Spleen (tissue), 7 donors: ENCODE results near the gene TSC22D3.

Source experiments
- POLR2A ChIP-seq, 3 donors: fragments of 450-650 bp; IDR thresholded peaks; one replicate each; pipeline ENCODE4 v1.5.1; 2017; ENCODE audit warnings: antibody characterized with exemption in 3 of 3, mild to moderate bottlenecking in 1 of 3
- TF ChIP-seq, protein P1 (sequence below), 11 experiments: fragments of 200-600 bp in 7 of 11; fragments of 450-650 bp in 4 of 11; sonication (generic) in 4 of 11; IDR thresholded peaks in 8 of 11; conservative IDR thresholded peaks in 3 of 11; 1 replicate in 7 of 11; 2 replicates in 4 of 11; pipeline versions ENCODE4 v1.4.0 to v1.8.0; 2016 to 2021; ENCODE audit warnings: antibody characterized with exemption in 11 of 11, inconsistent platforms in 4 of 11, mild to moderate bottlenecking in 1 of 11
- donor health status: DM: no; HTN: no; CAD: no; lungs with moderate emphysema.
- donor health status: DM: no; HTN: no; CAD: no.
- donor health status: DM: no; HTN: no; CAD: no.

DNA sequence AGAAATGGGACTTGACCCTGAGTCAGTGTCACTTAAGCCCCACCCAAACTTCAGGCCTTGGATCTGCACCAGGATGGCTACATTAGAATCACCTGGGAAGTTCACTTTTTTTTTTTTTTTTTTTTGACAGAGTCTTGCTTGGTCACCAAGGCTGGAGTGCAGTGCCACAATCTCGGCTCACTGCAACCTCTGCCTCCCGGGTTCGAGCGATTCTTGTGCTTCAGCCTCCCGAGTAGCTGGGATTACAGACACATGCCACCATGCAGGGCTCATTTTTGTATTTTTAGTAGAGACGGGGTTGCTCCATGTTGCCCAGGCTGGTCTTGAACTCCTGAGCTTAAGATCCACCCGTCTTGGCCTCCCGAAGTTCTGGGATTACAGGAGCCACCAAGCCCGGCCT is 4.9 kb upstream of the TSC22D3 start:
- TF ChIP-seq, protein P1, sequence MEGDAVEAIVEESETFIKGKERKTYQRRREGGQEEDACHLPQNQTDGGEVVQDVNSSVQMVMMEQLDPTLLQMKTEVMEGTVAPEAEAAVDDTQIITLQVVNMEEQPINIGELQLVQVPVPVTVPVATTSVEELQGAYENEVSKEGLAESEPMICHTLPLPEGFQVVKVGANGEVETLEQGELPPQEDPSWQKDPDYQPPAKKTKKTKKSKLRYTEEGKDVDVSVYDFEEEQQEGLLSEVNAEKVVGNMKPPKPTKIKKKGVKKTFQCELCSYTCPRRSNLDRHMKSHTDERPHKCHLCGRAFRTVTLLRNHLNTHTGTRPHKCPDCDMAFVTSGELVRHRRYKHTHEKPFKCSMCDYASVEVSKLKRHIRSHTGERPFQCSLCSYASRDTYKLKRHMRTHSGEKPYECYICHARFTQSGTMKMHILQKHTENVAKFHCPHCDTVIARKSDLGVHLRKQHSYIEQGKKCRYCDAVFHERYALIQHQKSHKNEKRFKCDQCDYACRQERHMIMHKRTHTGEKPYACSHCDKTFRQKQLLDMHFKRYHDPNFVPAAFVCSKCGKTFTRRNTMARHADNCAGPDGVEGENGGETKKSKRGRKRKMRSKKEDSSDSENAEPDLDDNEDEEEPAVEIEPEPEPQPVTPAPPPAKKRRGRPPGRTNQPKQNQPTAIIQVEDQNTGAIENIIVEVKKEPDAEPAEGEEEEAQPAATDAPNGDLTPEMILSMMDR (IDR thresholded peaks at IDR 0.05 in 8 of 11, conservative IDR thresholded peaks at IDR 0.05 in 3 of 11): no peak
- no peak for TF ChIP-seq POLR2A (IDR thresholded peaks at IDR 0.05)
